ENCODE results near the gene NRP1.

The NRP1 gene

DNA sequence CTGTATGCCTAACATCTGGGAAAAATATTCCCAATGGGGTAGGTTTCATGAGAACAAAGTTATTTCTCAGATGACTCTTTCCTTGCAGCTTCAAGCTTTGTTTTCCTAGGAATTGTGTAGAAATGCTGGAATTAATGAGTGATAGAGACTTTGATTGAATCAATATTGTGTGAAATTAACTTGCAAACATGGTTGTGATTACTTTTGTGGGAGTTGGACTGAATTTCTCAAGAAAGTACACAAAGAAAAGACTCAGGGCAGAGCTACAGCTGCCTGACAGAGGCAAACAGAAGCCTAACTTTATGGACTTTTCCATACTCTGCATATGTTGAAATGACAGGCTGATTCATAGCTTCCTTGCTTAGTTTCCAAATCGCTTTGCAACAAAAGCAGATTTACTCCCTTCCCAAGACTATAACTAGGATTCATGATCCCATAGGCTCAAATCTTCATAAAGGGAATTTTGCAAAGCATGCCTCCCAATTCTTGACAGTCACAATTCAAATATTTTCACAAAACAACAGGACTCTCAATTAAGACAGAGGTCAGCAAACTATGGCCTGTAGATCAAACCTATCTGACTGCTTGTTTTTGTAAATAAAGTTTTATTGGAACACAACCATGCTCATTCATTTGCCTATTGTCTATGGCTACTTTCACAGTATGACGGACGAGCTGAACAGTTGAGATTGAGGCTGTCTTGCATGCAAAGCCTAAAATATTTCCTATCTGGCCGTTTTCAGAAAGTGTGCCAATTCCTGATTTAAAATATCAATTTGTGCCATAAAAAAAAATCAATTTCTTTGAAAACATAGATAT is 27.6 kb downstream of the NRP1 start:
- Histone ChIP-seq H3F3A (ENCODE audit: control insufficient read depth, insufficient read depth) (no peaks in the 10 kb centered on the region), H3K9me2 (replicated peaks; ENCODE audit: control insufficient read depth, low read length) (no peaks in the 10 kb centered on the region), H3K27ac (ENCODE audit: low read depth, low read length) (no peak overlapping the region), H3K4me1 (ENCODE audit: control insufficient read depth, low read length) (no peaks in the 10 kb centered on the region), H3K79me2 (ENCODE audit: control insufficient read depth, low read length) (no peaks in the 10 kb centered on the region), H3K4me3 (ENCODE audit: low read length) (no peak overlapping the region), H3K9me3 (ENCODE audit: control insufficient read depth, insufficient read depth, low read length) (no peaks in the 10 kb centered on the region), H3K4me2 (ENCODE audit: low read length) (no peak overlapping the region), H4K20me1 (ENCODE audit: control insufficient read depth, insufficient read depth, low read depth, low read length) (no peaks in the 10 kb centered on the region), H3K27me3 (ENCODE audit: control insufficient read depth, low read length) (no peaks in the 10 kb centered on the region), H3K36me3 (ENCODE audit: control insufficient read depth, low read length) (no peaks in the 10 kb centered on the region)
- no peak for TF ChIP-seq EZH2phosphoT487 (IDR thresholded peaks at IDR 0.05; ENCODE audit: borderline replicate concordance, low read length)
- TF ChIP-seq, protein P1, sequence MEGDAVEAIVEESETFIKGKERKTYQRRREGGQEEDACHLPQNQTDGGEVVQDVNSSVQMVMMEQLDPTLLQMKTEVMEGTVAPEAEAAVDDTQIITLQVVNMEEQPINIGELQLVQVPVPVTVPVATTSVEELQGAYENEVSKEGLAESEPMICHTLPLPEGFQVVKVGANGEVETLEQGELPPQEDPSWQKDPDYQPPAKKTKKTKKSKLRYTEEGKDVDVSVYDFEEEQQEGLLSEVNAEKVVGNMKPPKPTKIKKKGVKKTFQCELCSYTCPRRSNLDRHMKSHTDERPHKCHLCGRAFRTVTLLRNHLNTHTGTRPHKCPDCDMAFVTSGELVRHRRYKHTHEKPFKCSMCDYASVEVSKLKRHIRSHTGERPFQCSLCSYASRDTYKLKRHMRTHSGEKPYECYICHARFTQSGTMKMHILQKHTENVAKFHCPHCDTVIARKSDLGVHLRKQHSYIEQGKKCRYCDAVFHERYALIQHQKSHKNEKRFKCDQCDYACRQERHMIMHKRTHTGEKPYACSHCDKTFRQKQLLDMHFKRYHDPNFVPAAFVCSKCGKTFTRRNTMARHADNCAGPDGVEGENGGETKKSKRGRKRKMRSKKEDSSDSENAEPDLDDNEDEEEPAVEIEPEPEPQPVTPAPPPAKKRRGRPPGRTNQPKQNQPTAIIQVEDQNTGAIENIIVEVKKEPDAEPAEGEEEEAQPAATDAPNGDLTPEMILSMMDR (IDR thresholded peaks at IDR 0.05; ENCODE audit: low read depth, low read length, poor library complexity, severe bottlenecking) = no peak

DNA sequence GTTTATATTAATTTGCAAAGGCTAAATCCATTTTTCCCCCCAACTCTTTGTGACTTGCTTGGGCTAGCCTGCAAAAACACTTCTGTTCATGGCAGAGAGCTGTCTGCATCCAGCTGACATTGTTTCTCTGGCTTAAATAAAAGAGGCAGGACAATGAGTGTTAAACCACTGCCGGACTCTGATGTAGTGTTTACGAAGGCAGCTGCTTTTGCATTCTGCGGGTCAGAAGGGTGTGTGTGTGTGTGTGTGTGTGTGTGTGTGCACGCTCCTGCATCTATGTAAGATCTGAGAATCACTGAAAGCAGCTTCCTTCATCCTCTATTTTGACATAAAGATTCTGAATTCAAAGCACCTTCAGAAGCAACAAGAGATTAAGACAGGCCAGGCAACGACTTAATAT is 28.3 kb downstream of the NRP1 start:
- no peaks in the 10 kb centered on the region for H3K4me1 ChIP-seq (ENCODE audit: control insufficient read depth, low read length)
- TF ChIP-seq EZH2phosphoT487 (IDR thresholded peaks at IDR 0.05; ENCODE audit: borderline replicate concordance, low read length) = no peak
- TF ChIP-seq, protein P1 (IDR thresholded peaks at IDR 0.05; ENCODE audit: low read depth, low read length, poor library complexity, severe bottlenecking) = no peak

DNA sequence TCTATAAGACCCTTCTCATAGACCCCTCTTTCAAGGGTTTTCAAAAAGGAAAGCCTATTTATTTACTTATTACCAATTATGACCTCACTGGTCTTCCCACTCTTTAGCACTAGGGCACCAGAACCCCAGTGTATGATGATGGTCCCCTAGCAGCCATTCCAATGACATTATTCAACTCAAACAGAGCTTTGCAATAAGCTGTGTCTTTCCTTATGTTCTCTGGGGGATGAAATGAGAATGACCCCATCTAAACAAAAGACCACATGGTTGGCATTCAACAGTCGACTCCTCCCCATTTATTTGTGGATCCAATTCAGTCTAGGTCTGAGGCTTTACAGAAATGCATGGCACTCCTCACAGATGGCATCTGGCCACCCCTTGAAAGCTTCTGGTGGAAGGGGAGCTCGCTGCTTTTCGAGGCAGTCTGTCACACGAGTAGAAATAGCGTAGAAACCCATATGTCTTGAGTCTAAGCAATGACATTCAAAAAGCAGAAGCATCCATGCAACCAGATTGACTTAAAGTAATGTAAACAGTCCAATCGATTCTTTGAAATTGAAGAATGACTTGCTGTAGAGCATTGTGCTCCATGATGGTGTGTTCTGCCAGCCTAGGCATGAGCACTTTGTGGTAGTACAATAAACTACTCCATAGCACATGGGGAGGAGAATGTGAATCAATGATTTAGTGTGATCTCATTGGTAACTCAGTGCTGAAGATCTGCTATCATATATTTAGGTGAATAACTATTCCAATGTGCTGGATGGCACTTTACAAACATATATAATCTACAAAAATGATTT is 29.8 kb downstream of the NRP1 start:
- no peaks in the 10 kb centered on the region for H3K4me1 ChIP-seq (ENCODE audit: control insufficient read depth, low read length)

More for the DNA sequence above, 28.3 kb downstream of the NRP1 start:
- Histone ChIP-seq H3K27ac (ENCODE audit: low read depth, low read length) (no peak overlapping the region), H3F3A (ENCODE audit: control insufficient read depth, insufficient read depth) (no peaks in the 10 kb centered on the region), H3K79me2 (ENCODE audit: control insufficient read depth, low read length) (no peaks in the 10 kb centered on the region), H3K4me3 (ENCODE audit: low read length) (no peak overlapping the region), H3K4me2 (ENCODE audit: low read length) (no peak overlapping the region), H3K9me3 (ENCODE audit: control insufficient read depth, insufficient read depth, low read length) (no peaks in the 10 kb centered on the region), H3K36me3 (ENCODE audit: control insufficient read depth, low read length) (no peaks in the 10 kb centered on the region), H3K27me3 (ENCODE audit: control insufficient read depth, low read length) (no peaks in the 10 kb centered on the region), H3K9me2 (replicated peaks; ENCODE audit: control insufficient read depth, low read length) (no peaks in the 10 kb centered on the region), H4K20me1 (ENCODE audit: control insufficient read depth, insufficient read depth, low read depth, low read length) (no peaks in the 10 kb centered on the region)

More for the DNA sequence above, 29.8 kb downstream of the NRP1 start:
- no peaks in the 10 kb centered on the region for H3K36me3 ChIP-seq (ENCODE audit: control insufficient read depth, low read length)
- no peak overlapping the region for H3K27ac ChIP-seq (ENCODE audit: low read depth, low read length)
- no peak overlapping the region for H3K4me2 ChIP-seq (ENCODE audit: low read length)
- no peaks in the 10 kb centered on the region for H3F3A ChIP-seq (ENCODE audit: control insufficient read depth, insufficient read depth)
- no peak overlapping the region for H3K4me3 ChIP-seq (ENCODE audit: low read length)
- no peaks in the 10 kb centered on the region for H3K27me3 ChIP-seq (ENCODE audit: control insufficient read depth, low read length)
- no peaks in the 10 kb centered on the region for H3K79me2 ChIP-seq (ENCODE audit: control insufficient read depth, low read length)
- H3K9me2 ChIP-seq (replicated peaks; ENCODE audit: control insufficient read depth, low read length) = no peaks in the 10 kb centered on the region
- no peaks in the 10 kb centered on the region for H4K20me1 ChIP-seq (ENCODE audit: control insufficient read depth, insufficient read depth, low read depth, low read length)
- H3K9me3 ChIP-seq (ENCODE audit: control insufficient read depth, insufficient read depth, low read length) = no peaks in the 10 kb centered on the region
- TF ChIP-seq EZH2phosphoT487 (IDR thresholded peaks at IDR 0.05; ENCODE audit: borderline replicate concordance, low read length) = no peak
- TF ChIP-seq, protein P1 (IDR thresholded peaks at IDR 0.05; ENCODE audit: low read depth, low read length, poor library complexity, severe bottlenecking) = no peak
